NCI-H2081 (cell line): ENCODE measurements around the gene ZNF189.

Experiments
- DNase-seq, 2 experiments: peaks; one replicate each; lab custom pipeline; 2025; lab: John Stamatoyannopoulos, UW

The ZNF189 gene

GRCh38 chr9:101453776-101454570, 55.3 kb downstream of the ZNF189 start:
- DNase-seq: no peak

- DNase-seq: no peak
These were observed 57.1 kb downstream of the ZNF189 start for GRCh38 chr9:101455656-101456240.

- no peak for DNase-seq
These were observed 58.4 kb downstream of the ZNF189 start for GRCh38 chr9:101457003-101457402.

GRCh38 chr9:101458963-101459631, 60.4 kb downstream of the ZNF189 start:
- DNase-seq: peak; percentile 55 to 74
